HepG2 (cell line): ENCODE results near the gene LITAF. TPM values are rescaled to one million over a fixed set of nuclear protein-coding genes. Genes with fewer than 3 reads are reported as not detected.

Source experiments
- IRF1 ChIP-seq: sonication (generic); formaldehyde crosslinking; IDR thresholded peaks from 2 replicates; pipeline ENCODE4 v1.4.0; 2020; ENCODE audit warnings: low read depth, mild to moderate bottlenecking, missing genetic modification reagents
- SIN3B ChIP-seq: fragments of 150-350 bp; IDR thresholded peaks from 2 replicates; pipeline ENCODE4 v1.6.1; 2014; ENCODE audit warnings: low read length
- ZBTB4 ChIP-seq: sonication (generic); formaldehyde crosslinking; IDR thresholded peaks from 2 replicates; pipeline ENCODE4 v1.4.0; 2020; ENCODE audit warnings: missing genetic modification reagents, mild to moderate bottlenecking, borderline replicate concordance
- ZNF136 ChIP-seq: sonication (generic); formaldehyde crosslinking; IDR thresholded peaks from 2 replicates; pipeline ENCODE4 v1.8.1; 2022; ENCODE audit warnings: low read depth, mild to moderate bottlenecking, moderate library complexity, missing genetic modification reagents
- ZNF383 ChIP-seq: sonication (generic); formaldehyde crosslinking; IDR thresholded peaks from 2 replicates; pipeline ENCODE4 v1.4.0; 2020; ENCODE audit warnings: missing genetic modification reagents, mild to moderate bottlenecking, borderline replicate concordance
- ZNF407 ChIP-seq: sonication (generic); formaldehyde crosslinking; IDR thresholded peaks from one replicate; pipeline ENCODE4 v1.5.1; 2020; ENCODE audit warnings: mild to moderate bottlenecking, missing genetic modification reagents; ENCODE audit errors: not compliant biosample characterization
- ZNF446 ChIP-seq: sonication (generic); formaldehyde crosslinking; IDR thresholded peaks from 2 replicates; pipeline ENCODE4 v1.5.0; 2020; ENCODE audit warnings: mild to moderate bottlenecking, missing genetic modification reagents
- polyA plus RNA-seq, 8 experiments: library from polyadenylated mRNA; depleted of rRNA in 3 of 8; stranded (reverse) in 7 of 8; unstranded in 1 of 8; fragments of >200 nt; fragmentation: Illumina TruSeq in 4 of 8; extraction: Trizol in 4 of 8; gene quantifications; 2 replicates each; pipeline versions ENCODE4 v1.2.1 to v1.2.3, GENCODE V29; 2011 to 2016; ENCODE audit warnings: low read depth in 4 of 8, missing spikeins in 1 of 8, mixed read lengths in 1 of 8; ENCODE audit not compliant: insufficient read depth in 1 of 8
- total RNA-seq, 5 experiments: library from RNA; depleted of rRNA; stranded (reverse); fragments of >200 nt; fragmentation: Illumina TruSeq; extraction: Trizol; gene quantifications; 2 replicates each; pipeline ENCODE4 v1.2.3, GENCODE V29; 2016; ENCODE audit warnings: low read depth in 1 of 5

Gene LITAF
- total and polyA plus RNA-seq, 2 of the 13 experiments (the other 11 are each of a cell fraction or from before 2014, with no cell fraction given), result 80.1 to 141 TPM

- no peak for TF ChIP-seq ZNF407
- TF ChIP-seq IRF1 (CRISPR knock-in tag), result no peak
- TF ChIP-seq ZNF136 (CRISPR knock-in tag), result no peak
- TF ChIP-seq ZBTB4 (CRISPR knock-in tag), result no peak
- TF ChIP-seq SIN3B, result no peak
- no peak for TF ChIP-seq ZNF383 (CRISPR knock-in tag)
- no peak for TF ChIP-seq ZNF446 (CRISPR knock-in tag)
- TF ChIP-seq, all 625 proteins: peak for 0
These were observed 53.1 kb downstream of the LITAF start (continued) for GRCh38 chr16:11533588-11533987.
